Naive B cell (primary cell): ENCODE results near the gene SEMA3A. TPM values are rescaled to one million over a fixed set of nuclear protein-coding genes. Genes with fewer than 3 reads are reported as not detected.

ENCODE experiments used
- ATAC-seq, 2 donors: fragments of 150-1000 bp; cut with Tn5 transposase; 2 replicates each; pipeline ENCODE4 v1.10.0; 2021; ENCODE audit warnings: low read depth in 2 of 2, mild to moderate bottlenecking in 2 of 2, moderate library complexity in 2 of 2
- DNase-seq: peaks from one replicate; pipeline ENCODE4 v3.0.0; 2022
- H3K27ac Mint-ChIP-seq, 6 donors: one replicate each; pipeline ENCODE4 v1.8.0; 2020 to 2022; ENCODE audit warnings: mild to moderate bottlenecking in 6 of 6, mixed read lengths in 6 of 6, moderate library complexity in 5 of 6, inconsistent platforms in 2 of 6
- H3K27me3 Mint-ChIP-seq, 3 donors: one replicate each; pipeline ENCODE4 v1.8.0; 2021 to 2022; ENCODE audit warnings: mixed read lengths in 3 of 3, mild to moderate bottlenecking in 1 of 3
- H3K36me3 Mint-ChIP-seq, 2 donors: one replicate each; pipeline ENCODE4 v1.8.0; 2020 to 2022; ENCODE audit warnings: mixed read lengths in 2 of 2, inconsistent platforms in 1 of 2, mild to moderate bottlenecking in 1 of 2
- H3K4me1 Mint-ChIP-seq, 3 donors: one replicate each; pipeline ENCODE4 v1.8.0; 2020 to 2022; ENCODE audit warnings: mixed read lengths in 3 of 3, inconsistent platforms in 1 of 3, mild to moderate bottlenecking in 1 of 3, moderate library complexity in 1 of 3
- H3K4me3 Mint-ChIP-seq, 8 donors: one replicate each; pipeline ENCODE4 v1.8.0; 2020 to 2022; ENCODE audit warnings: mild to moderate bottlenecking in 8 of 8, mixed read lengths in 8 of 8, moderate library complexity in 8 of 8, inconsistent platforms in 2 of 8
- H3K9me3 Mint-ChIP-seq, 7 donors: one replicate each; pipeline ENCODE4 v1.8.0; 2020 to 2022; ENCODE audit warnings: mixed read lengths in 7 of 7, mild to moderate bottlenecking in 5 of 7, inconsistent platforms in 2 of 7, moderate library complexity in 1 of 7
- polyA plus RNA-seq, 6 donors: library from polyadenylated mRNA; unstranded; fragments of 300-500 nt; fragmentation: Illumina TruSeq; gene quantifications; one replicate each; pipeline ENCODE4 v1.2.3, GENCODE V29; 2021; ENCODE audit warnings: low read depth in 6 of 6

Gene SEMA3A
- polyA plus RNA-seq, 6 donors from 2014 or later, result not detected

- DNase-seq (no peak), ATAC-seq (no peak)
- Mint-ChIP-seq H3K27ac (no peak overlapping the region), H3K9me3 (no peaks in the 10 kb centered on the region), H3K4me3 (no peak overlapping the region), H3K36me3 (no peaks in the 10 kb centered on the region), H3K4me1 (no peaks in the 10 kb centered on the region), H3K27me3 (no peaks in the 10 kb centered on the region)
Measured at GRCh38 chr7:84107259-84107658, 87.3 kb downstream of the SEMA3A start.

GRCh38 chr7:84106291-84106690 lies 88.3 kb downstream of the SEMA3A start:
- H3K27me3 Mint-ChIP-seq, result no peaks in the 10 kb centered on the region
- DNase-seq, result no peak
- H3K4me1 Mint-ChIP-seq, result no peaks in the 10 kb centered on the region
- no peak overlapping the region for H3K4me3 Mint-ChIP-seq
- H3K36me3 Mint-ChIP-seq, result no peaks in the 10 kb centered on the region
- H3K9me3 Mint-ChIP-seq, result no peaks in the 10 kb centered on the region
- ATAC-seq, result no peak
- no peak overlapping the region for H3K27ac Mint-ChIP-seq

- no peak overlapping the region for H3K27ac Mint-ChIP-seq
- H3K27me3 Mint-ChIP-seq, result no peaks in the 10 kb centered on the region
Measured at GRCh38 chr7:84105586-84105985, 89.0 kb downstream of the SEMA3A start.

GRCh38 chr7:84104826-84105225 lies 89.8 kb downstream of the SEMA3A start:
- Mint-ChIP-seq H3K27ac (no peak overlapping the region), H3K27me3 (no peaks in the 10 kb centered on the region), H3K36me3 (no peaks in the 10 kb centered on the region), H3K4me3 (no peak overlapping the region), H3K9me3 (no peaks in the 10 kb centered on the region), H3K4me1 (no peaks in the 10 kb centered on the region)
- DNase-seq, result no peak
- no peak for ATAC-seq

More at GRCh38 chr7:84105586-84105985, 89.0 kb downstream of the SEMA3A start:
- Mint-ChIP-seq H3K9me3 (no peaks in the 10 kb centered on the region), H3K4me1 (no peaks in the 10 kb centered on the region), H3K36me3 (no peaks in the 10 kb centered on the region), H3K4me3 (no peak overlapping the region)
- no peak for ATAC-seq
- no peak for DNase-seq

GRCh38 chr7:84102213-84102612 lies 92.4 kb downstream of the SEMA3A start:
- H3K4me3 Mint-ChIP-seq, result no peak overlapping the region
- H3K4me1 Mint-ChIP-seq, result no peaks in the 10 kb centered on the region
- no peak for ATAC-seq
- no peaks in the 10 kb centered on the region for H3K36me3 Mint-ChIP-seq
- no peak for DNase-seq
- no peaks in the 10 kb centered on the region for H3K9me3 Mint-ChIP-seq
- H3K27ac Mint-ChIP-seq, result no peak overlapping the region
- H3K27me3 Mint-ChIP-seq, result no peaks in the 10 kb centered on the region

GRCh38 chr7:84100866-84101265 lies 93.7 kb downstream of the SEMA3A start:
- H3K27me3 Mint-ChIP-seq, result no peaks in the 10 kb centered on the region
- no peaks in the 10 kb centered on the region for H3K4me1 Mint-ChIP-seq
- ATAC-seq (no peak), DNase-seq (no peak)
- no peak overlapping the region for H3K4me3 Mint-ChIP-seq
- no peaks in the 10 kb centered on the region for H3K36me3 Mint-ChIP-seq
- H3K27ac Mint-ChIP-seq, result no peak overlapping the region
- H3K9me3 Mint-ChIP-seq, result no peaks in the 10 kb centered on the region

- no peak overlapping the region for H3K4me3 Mint-ChIP-seq
- H3K9me3 Mint-ChIP-seq, result peaks cover 0 to 6% (median 0%) of the 10 kb centered on the region in 7 donors
- H3K27ac Mint-ChIP-seq, result no peak overlapping the region
- DNase-seq (no peak), ATAC-seq (no peak)
- H3K36me3 Mint-ChIP-seq, result no peaks in the 10 kb centered on the region
- H3K4me1 Mint-ChIP-seq, result no peaks in the 10 kb centered on the region
- no peaks in the 10 kb centered on the region for H3K27me3 Mint-ChIP-seq
Measured at GRCh38 chr7:84095971-84096370, 98.6 kb downstream of the SEMA3A start.

- Mint-ChIP-seq H3K27ac (no peak overlapping the region), H3K4me1 (no peaks in the 10 kb centered on the region), H3K9me3 (peaks cover 0 to 6% (median 0%) of the 10 kb centered on the region in 7 donors), H3K27me3 (no peaks in the 10 kb centered on the region), H3K4me3 (no peak overlapping the region), H3K36me3 (no peaks in the 10 kb centered on the region)
- no peak for ATAC-seq
- no peak for DNase-seq
Measured at GRCh38 chr7:84092207-84092606, 102.4 kb downstream of the SEMA3A start.

GRCh38 chr7:84091318-84091717 lies 103.3 kb downstream of the SEMA3A start:
- H3K27me3 Mint-ChIP-seq, result no peaks in the 10 kb centered on the region
- H3K4me3 Mint-ChIP-seq, result no peak overlapping the region
- H3K36me3 Mint-ChIP-seq, result no peaks in the 10 kb centered on the region
- no peak overlapping the region for H3K27ac Mint-ChIP-seq
- H3K9me3 Mint-ChIP-seq, result peaks cover 0 to 6% (median 0%) of the 10 kb centered on the region in 7 donors
- no peaks in the 10 kb centered on the region for H3K4me1 Mint-ChIP-seq
- no peak for ATAC-seq
- DNase-seq, result no peak

- DNase-seq (no peak), ATAC-seq (no peak)
- no peak overlapping the region for H3K4me3 Mint-ChIP-seq
- H3K36me3 Mint-ChIP-seq, result no peaks in the 10 kb centered on the region
- no peaks in the 10 kb centered on the region for H3K4me1 Mint-ChIP-seq
- peaks cover 0 to 6% (median 0%) of the 10 kb centered on the region in 7 donors for H3K9me3 Mint-ChIP-seq
- no peaks in the 10 kb centered on the region for H3K27me3 Mint-ChIP-seq
- no peak overlapping the region for H3K27ac Mint-ChIP-seq
Measured at GRCh38 chr7:84088802-84089201, 105.8 kb downstream of the SEMA3A start.

GRCh38 chr7:84085998-84086397 lies 108.6 kb downstream of the SEMA3A start:
- H3K4me1 Mint-ChIP-seq, result no peaks in the 10 kb centered on the region
- no peaks in the 10 kb centered on the region for H3K9me3 Mint-ChIP-seq
- H3K27me3 Mint-ChIP-seq, result no peaks in the 10 kb centered on the region
- no peak overlapping the region for H3K27ac Mint-ChIP-seq
- DNase-seq (no peak), ATAC-seq (no peak)
- H3K36me3 Mint-ChIP-seq, result no peaks in the 10 kb centered on the region
- no peak overlapping the region for H3K4me3 Mint-ChIP-seq

- H3K27ac Mint-ChIP-seq, result no peak overlapping the region
- H3K4me3 Mint-ChIP-seq, result no peak overlapping the region
- DNase-seq, result no peak
- no peaks in the 10 kb centered on the region for H3K9me3 Mint-ChIP-seq
- H3K27me3 Mint-ChIP-seq, result no peaks in the 10 kb centered on the region
- H3K4me1 Mint-ChIP-seq, result no peaks in the 10 kb centered on the region
- ATAC-seq, result no peak
- H3K36me3 Mint-ChIP-seq, result no peaks in the 10 kb centered on the region
Measured at GRCh38 chr7:84085147-84085546, 109.4 kb downstream of the SEMA3A start.

GRCh38 chr7:84083846-84084245 lies 110.7 kb downstream of the SEMA3A start:
- Mint-ChIP-seq H3K36me3 (no peaks in the 10 kb centered on the region), H3K4me3 (no peak overlapping the region), H3K4me1 (no peaks in the 10 kb centered on the region), H3K9me3 (no peaks in the 10 kb centered on the region), H3K27ac (no peak overlapping the region), H3K27me3 (no peaks in the 10 kb centered on the region)
- DNase-seq (no peak), ATAC-seq (no peak)

- no peak overlapping the region for H3K4me3 Mint-ChIP-seq
- no peak for ATAC-seq
Measured at GRCh38 chr7:84081973-84082522, 112.5 kb downstream of the SEMA3A start.

GRCh38 chr7:84077336-84077735 lies 117.3 kb downstream of the SEMA3A start:
- H3K4me3 Mint-ChIP-seq, result no peak overlapping the region

More at GRCh38 chr7:84081973-84082522, 112.5 kb downstream of the SEMA3A start:
- no peaks in the 10 kb centered on the region for H3K9me3 Mint-ChIP-seq
- H3K27me3 Mint-ChIP-seq, result no peaks in the 10 kb centered on the region
- H3K4me1 Mint-ChIP-seq, result no peaks in the 10 kb centered on the region
- DNase-seq, result no peak
- H3K36me3 Mint-ChIP-seq, result no peaks in the 10 kb centered on the region
- no peak overlapping the region for H3K27ac Mint-ChIP-seq

More at GRCh38 chr7:84077336-84077735, 117.3 kb downstream of the SEMA3A start:
- Mint-ChIP-seq H3K9me3 (no peaks in the 10 kb centered on the region), H3K27ac (no peak overlapping the region), H3K36me3 (no peaks in the 10 kb centered on the region), H3K27me3 (no peaks in the 10 kb centered on the region), H3K4me1 (no peaks in the 10 kb centered on the region)
- no peak for DNase-seq
- no peak for ATAC-seq
